GM19324 (cell line): ENCODE data around the gene HHATL.

Experiments
- ATAC-seq: cut with Tn5 transposase; IDR thresholded peaks from one replicate; pipeline ENCODE4 v1.9.1; 2021; ENCODE audit warnings: mild to moderate bottlenecking, moderate library complexity; ENCODE audit not compliant: unreplicated experiment, low FRiP score

The HHATL gene

GRCh38 chr3:42667523-42668412 is 34.8 kb downstream of the HHATL start:
- ATAC-seq: no peak

- ATAC-seq: no peak
Observed at GRCh38 chr3:42667096-42667522, 35.5 kb downstream of the HHATL start.

GRCh38 chr3:42666577-42666998 is 36.0 kb downstream of the HHATL start:
- no peak for ATAC-seq

GRCh38 chr3:42666022-42666421 is 36.6 kb downstream of the HHATL start:
- ATAC-seq: no peak

GRCh38 chr3:42665050-42665878 is 37.3 kb downstream of the HHATL start:
- no peak for ATAC-seq

- ATAC-seq: no peak
Observed at GRCh38 chr3:42664438-42664803, 38.2 kb downstream of the HHATL start.

GRCh38 chr3:42663581-42664437 is 38.8 kb downstream of the HHATL start:
- no peak for ATAC-seq

GRCh38 chr3:42662813-42663535 is 39.6 kb downstream of the HHATL start:
- ATAC-seq: no peak

- no peak for ATAC-seq
Observed at GRCh38 chr3:42662037-42662812, 40.4 kb downstream of the HHATL start.

GRCh38 chr3:42661593-42662022 is 41.0 kb downstream of the HHATL start:
- no peak for ATAC-seq

- no peak for ATAC-seq
Observed at GRCh38 chr3:42660898-42661297, 41.7 kb downstream of the HHATL start.

GRCh38 chr3:42660131-42660715 is 42.4 kb downstream of the HHATL start:
- ATAC-seq: no peak

- no peak for ATAC-seq
Observed at GRCh38 chr3:42659451-42660130, 43.0 kb downstream of the HHATL start.

GRCh38 chr3:42658771-42659390 is 43.7 kb downstream of the HHATL start:
- ATAC-seq: no peak

- ATAC-seq: no peak
Observed at GRCh38 chr3:42658091-42658770, 44.4 kb downstream of the HHATL start.

- no peak for ATAC-seq
Observed at GRCh38 chr3:42657675-42658074, 44.9 kb downstream of the HHATL start.
